H1 (cell line): Measurements from ENCODE around the gene ATP5MC2. TPM values are rescaled to one million over a fixed set of nuclear protein-coding genes. Genes with fewer than 3 reads are reported as not detected.

Experiments
- BACH1 ChIP-seq: IDR thresholded peaks from 2 replicates; pipeline ENCODE4 v1.6.1; 2012; ENCODE audit warnings: low read length, improper control_type of control experiment
- CBX8 ChIP-seq: fragments of 300-800, 300-1000 bp; sonication (generic); IDR thresholded peaks from 2 replicates; pipeline ENCODE4 v1.7.1; 2016; ENCODE audit warnings: low read depth, low read length, borderline replicate concordance
- CEBPB ChIP-seq: IDR thresholded peaks from 2 replicates; pipeline ENCODE4 v1.6.1; 2012; ENCODE audit warnings: low read depth, low read length
- CHD2 ChIP-seq: IDR thresholded peaks from 2 replicates; pipeline ENCODE4 v1.6.1; 2012; ENCODE audit warnings: low read length, improper control_type of control experiment
- CREB1 ChIP-seq: IDR thresholded peaks from 2 replicates; pipeline ENCODE4 v1.6.1; 2012; ENCODE audit warnings: inconsistent platforms
- CTBP2 ChIP-seq: IDR thresholded peaks from 2 replicates; pipeline ENCODE4 v1.7.0; 2011; ENCODE audit warnings: borderline replicate concordance, mild to moderate bottlenecking, moderate library complexity, mixed read lengths, low read length; ENCODE audit not compliant: insufficient read depth, insufficient read length
- HDAC2 ChIP-seq, 2 experiments: fragments of 300-600 bp in 1 of 2; sonication (generic) in 1 of 2; IDR thresholded peaks; 2 replicates each; pipeline ENCODE4 v1.6.1; 2011 to 2012; ENCODE audit warnings: low read depth in 2 of 2, low read length in 2 of 2, mild to moderate bottlenecking in 2 of 2, moderate library complexity in 2 of 2, borderline replicate concordance in 1 of 2, inconsistent platforms in 1 of 2
- HDAC6 ChIP-seq: IDR thresholded peaks from one replicate; pipeline ENCODE4 v1.7.1; 2012; ENCODE audit warnings: low read depth, mild to moderate bottlenecking, inconsistent platforms, low read length, moderate library complexity
- KDM4A ChIP-seq: IDR thresholded peaks from one replicate; pipeline ENCODE4 v1.7.1; 2012; ENCODE audit warnings: low read depth, mild to moderate bottlenecking, moderate library complexity, low read length, inconsistent platforms; ENCODE audit not compliant: severe bottlenecking
- NRF1 ChIP-seq: IDR thresholded peaks from 2 replicates; pipeline ENCODE4 v1.6.1; 2011; ENCODE audit warnings: mild to moderate bottlenecking, low read depth, low read length, improper control_type of control experiment
- POLR2AphosphoS5 ChIP-seq: IDR thresholded peaks from 2 replicates; pipeline ENCODE4 v1.6.1; 2011; ENCODE audit warnings: low read depth, low read length
- RBBP5 ChIP-seq: IDR thresholded peaks from 2 replicates; pipeline ENCODE4 v1.7.1; 2012; ENCODE audit warnings: low read depth, mild to moderate bottlenecking, inconsistent platforms, low read length, moderate library complexity, borderline replicate concordance
- RFX5 ChIP-seq: IDR thresholded peaks from 2 replicates; pipeline ENCODE4 v1.6.1; 2011; ENCODE audit warnings: low read depth, low read length, improper control_type of control experiment, borderline replicate concordance
- RNF2 ChIP-seq: fragments of 200-900, 300-1000 bp; sonication (generic); IDR thresholded peaks from 2 replicates; pipeline ENCODE4 v1.7.1; 2016; ENCODE audit warnings: borderline replicate concordance, low read depth, mild to moderate bottlenecking, antibody characterized with exemption, low read length; ENCODE audit not compliant: poor library complexity, severe bottlenecking; ENCODE audit errors: missing control alignments
- SIN3A ChIP-seq, 2 experiments: IDR thresholded peaks in 1 of 2; conservative IDR thresholded peaks in 1 of 2; 2 replicates each; pipeline ENCODE4 v1.6.1; 2011 to 2012; ENCODE audit warnings: low read length in 2 of 2, improper control_type of control experiment in 1 of 2, low read depth in 1 of 2, mild to moderate bottlenecking in 1 of 2
- SIRT6 ChIP-seq: IDR thresholded peaks from one replicate; pipeline ENCODE4 v1.7.1; 2012; ENCODE audit warnings: low read length, inconsistent platforms
- SP1 ChIP-seq: IDR thresholded peaks from 2 replicates; pipeline ENCODE4 v1.6.1; 2011; ENCODE audit warnings: low read depth, low read length
- TAF7 ChIP-seq: optimal IDR thresholded peaks from 2 replicates; pipeline ENCODE3; 2011; ENCODE audit warnings: low read depth, mild to moderate bottlenecking, inconsistent platforms, low read length, moderate library complexity, borderline replicate concordance
- TEAD4 ChIP-seq: IDR thresholded peaks from 2 replicates; pipeline ENCODE4 v1.6.1; 2012; ENCODE audit warnings: low read depth, low read length, inconsistent platforms, mixed read lengths
- YY1 ChIP-seq: IDR thresholded peaks from 2 replicates; pipeline ENCODE4 v1.6.1; 2011; ENCODE audit warnings: low read depth, mild to moderate bottlenecking, low read length
- polyA plus RNA-seq, 7 experiments: library from polyadenylated mRNA; depleted of rRNA in 3 of 7; stranded (reverse) in 5 of 7; unstranded in 2 of 7; fragments of >200 nt in 5 of 7; fragments of 200-250 nt in 2 of 7; gene quantifications; 1 replicate in 5 of 7; 2 replicates in 1 of 7; 4 replicates in 1 of 7; pipeline versions ENCODE4 v1.2.1 to v1.2.3, GENCODE V29; 2011 to 2013; ENCODE audit warnings: missing spikeins in 2 of 7, mixed read lengths in 2 of 7
- total RNA-seq: library from RNA; stranded (reverse); fragmentation: NEBNext Ultra II Directional; extraction: Animal tissue kit (Norgen Biotek cat#: 25700); gene quantifications from 2 replicates; pipeline ENCODE4 v1.2.1, GENCODE V29; 2021
- TF ChIP-seq, protein P1 (sequence below): IDR thresholded peaks from 2 replicates; pipeline ENCODE4 v1.6.1; 2012; ENCODE audit warnings: low read length, inconsistent platforms

The ATP5MC2 gene
- total and polyA plus RNA-seq, 2 of the 8 experiments (the other 6 are each of a cell fraction or from before 2014, with no cell fraction given) = 408 to 952 TPM

DNA sequence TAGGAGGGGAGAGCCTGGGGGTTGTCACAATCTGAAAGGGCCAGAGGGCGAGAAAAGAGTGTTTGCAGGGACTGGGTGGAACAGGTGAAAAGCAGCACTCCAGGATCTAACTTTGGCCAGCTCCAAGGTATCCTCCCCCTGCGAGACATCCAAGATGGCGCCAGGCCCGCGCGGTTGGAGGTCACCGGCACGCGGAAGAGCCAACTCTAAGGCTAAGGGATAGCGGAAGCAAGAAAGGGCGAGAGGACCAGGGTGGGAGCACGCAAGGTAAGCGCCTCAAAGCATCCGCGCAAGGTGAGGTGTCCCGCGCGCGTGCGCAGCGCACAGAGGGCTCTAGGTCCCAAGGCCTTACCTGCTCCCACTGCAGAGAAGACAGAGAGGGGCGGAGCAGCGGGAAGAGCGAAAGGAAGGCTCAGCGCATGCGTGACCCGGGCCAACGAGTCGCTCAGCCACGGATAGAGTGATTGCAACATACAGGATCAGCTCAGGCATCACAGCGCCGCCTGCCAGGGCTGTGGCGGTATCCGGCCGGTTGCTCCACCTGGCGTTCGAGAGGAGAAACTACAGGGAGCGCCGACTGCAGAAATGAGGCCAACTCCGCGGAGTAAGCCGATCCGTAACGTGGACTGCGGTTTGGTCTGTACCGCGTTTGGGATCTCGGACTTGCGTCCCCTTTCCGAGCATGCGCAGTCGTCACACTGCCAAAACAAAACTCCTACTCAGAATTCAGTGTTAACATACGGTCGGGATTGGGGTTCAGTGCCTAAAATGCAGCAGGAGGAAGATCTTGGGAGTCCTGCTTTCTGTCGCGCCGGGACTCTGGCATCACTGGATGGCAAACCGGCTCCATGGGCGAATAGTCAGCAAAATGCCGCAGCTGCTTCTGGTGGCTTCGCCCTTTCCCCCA, at the start of gene ATP5MC2 (continued):
- TF ChIP-seq YY1 = peak; percentile 97
- TF ChIP-seq POLR2AphosphoS5 = peak; percentile 99
- peak in 1 of 2 experiments; percentile 57; a peak in 1 of 4 replicates for TF ChIP-seq HDAC2 (IDR thresholded peaks at IDR 0.05; ENCODE audit: borderline replicate concordance in 1 of 2, low read depth in 2 of 2, low read length in 2 of 2)
- peak; percentile 44; the same call in 1 of the 2 replicates for TF ChIP-seq RFX5
- TF ChIP-seq RNF2 = no peak
- TF ChIP-seq CEBPB = peak; percentile 100
- peak; percentile 66; the same call in 1 of the 2 replicates for TF ChIP-seq CREB1
- peak; percentile 87 for TF ChIP-seq TAF7
- TF ChIP-seq CTBP2 = no peak
- TF ChIP-seq CHD2 = peak; percentile 52; the same call in 1 of the 2 replicates
- peak; percentile 96 for TF ChIP-seq NRF1
- peak; percentile 56; the same call in 1 of the 2 replicates for TF ChIP-seq BACH1
- peak; percentile 61 for TF ChIP-seq RBBP5
- no peak for TF ChIP-seq SIRT6
- TF ChIP-seq HDAC6 = no peak
- peak; percentile 70 for TF ChIP-seq KDM4A
- peak; percentile 58; the same call in 1 of the 2 replicates for TF ChIP-seq SP1
- TF ChIP-seq CBX8 = no peak
- peak; percentile 57 to 81; a peak in 3 of 4 replicates for TF ChIP-seq SIN3A (conservative IDR thresholded peaks at IDR 0.05 in 1 of 2, IDR thresholded peaks at IDR 0.05 in 1 of 2; ENCODE audit: low read depth in 1 of 2, low read length in 2 of 2)
- peak; percentile 71 for TF ChIP-seq TEAD4
- TF ChIP-seq, protein P1, sequence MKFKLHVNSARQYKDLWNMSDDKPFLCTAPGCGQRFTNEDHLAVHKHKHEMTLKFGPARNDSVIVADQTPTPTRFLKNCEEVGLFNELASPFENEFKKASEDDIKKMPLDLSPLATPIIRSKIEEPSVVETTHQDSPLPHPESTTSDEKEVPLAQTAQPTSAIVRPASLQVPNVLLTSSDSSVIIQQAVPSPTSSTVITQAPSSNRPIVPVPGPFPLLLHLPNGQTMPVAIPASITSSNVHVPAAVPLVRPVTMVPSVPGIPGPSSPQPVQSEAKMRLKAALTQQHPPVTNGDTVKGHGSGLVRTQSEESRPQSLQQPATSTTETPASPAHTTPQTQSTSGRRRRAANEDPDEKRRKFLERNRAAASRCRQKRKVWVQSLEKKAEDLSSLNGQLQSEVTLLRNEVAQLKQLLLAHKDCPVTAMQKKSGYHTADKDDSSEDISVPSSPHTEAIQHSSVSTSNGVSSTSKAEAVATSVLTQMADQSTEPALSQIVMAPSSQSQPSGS = peak; percentile 79; the same call in 1 of the 2 replicates
